ENCODE data around the gene EDARADD.

GRCh38 chr1:236377832-236378535 lies 16.1 kb upstream of the EDARADD start:
- no peak for TF ChIP-seq GATA3 (IDR thresholded peaks at IDR 0.05; ENCODE audit: low read depth, low read length)
- no peak for TF ChIP-seq GATA2 (IDR thresholded peaks at IDR 0.05; ENCODE audit: low read depth, low read length)

All from SH-SY5Y (cell line).